Measurements from ENCODE around the gene XIAP. TPM values are rescaled to one million over a fixed set of nuclear protein-coding genes. Genes with fewer than 3 reads are reported as not detected.

Gene XIAP
- total and polyA plus RNA-seq, 9 of the 15 experiments (the other 6 are each of a cell fraction or from before 2014, with no cell fraction given): 5.7 to 40.5 (median 19.8) TPM

- POLR2A ChIA-PET: no interaction called here
- no TSS peak for BruUV-seq (replicated peaks)
- Histone ChIP-seq H3K4me2 (ENCODE audit: insufficient read depth, low read length) (no peak overlapping the region), H3K9me3 (replicated peaks; ENCODE audit: control insufficient read depth, insufficient read depth, low read depth, low read length) (no peaks in the 10 kb centered on the region), H3K27ac (ENCODE audit: extremely low read depth, low read depth, low read length) (no peak overlapping the region), H3K9ac (ENCODE audit: insufficient read depth in 1 of 2, low read depth in 2 of 2, low read length in 2 of 2) (no peak overlapping the region), H3K27me3 (ENCODE audit: control insufficient read depth in 2 of 2, insufficient read depth in 2 of 2, low read length in 2 of 2) (no peaks in the 10 kb centered on the region), H3K4me1 (replicated peaks in 1 of 2; ENCODE audit: control insufficient read depth in 2 of 2, insufficient read depth in 2 of 2, low read length in 2 of 2) (peaks cover 4 to 15% of the 10 kb centered on the region in 2 experiments; a peak in 2 of 5 replicates), H3K9me1 (ENCODE audit: control insufficient read depth, insufficient read depth, low read length) (no peaks in the 10 kb centered on the region), H3K4me3 (no peak overlapping the region), H3K79me2 (ENCODE audit: control insufficient read depth, insufficient read depth, low read length) (no peaks in the 10 kb centered on the region), H3K36me3 (ENCODE audit: control insufficient read depth, insufficient read depth, low read length) (no peaks in the 10 kb centered on the region), H2AFZ (ENCODE audit: low read depth, low read length) (peak overlapping the region; percentile 64), H4K20me1 (replicated peaks; ENCODE audit: control insufficient read depth, insufficient read depth, low read length) (no peaks in the 10 kb centered on the region)
- TF ChIP-seq SPI1 (IDR thresholded peaks at IDR 0.05; ENCODE audit: borderline replicate concordance, low read depth, low read length): peak; percentile 56; the same call in 1 of the 2 replicates
- TF ChIP-seq IFI16 (CRISPR knock-in tag; IDR thresholded peaks at IDR 0.05): no peak
- peak; percentile 21; the same call in 1 of the 2 replicates for TF ChIP-seq SMARCE1 (IDR thresholded peaks at IDR 0.05)
- CTCF ChIA-PET (ENCODE audit: low intra/inter-chr PET ratio): no interaction called here
- intact Hi-C loops (cut with micrococcal nuclease): no loop called here
- no peak for FAIRE-seq
- DNase-seq (ENCODE audit: extremely low read depth in 1 of 4, low spot score in 3 of 4): no peak
- in situ Hi-C loops (cut with MboI): no loop called here
- peak; percentile 60 for ATAC-seq
- WGBS (ENCODE audit: insufficient coverage, low coverage, missing lambda C conversion rate): 80% methylated on average over 1 of the region's 1 CpG
Measured at GRCh38 chrX:123851079-123851478, 8.8 kb upstream of the XIAP start.

DNA sequence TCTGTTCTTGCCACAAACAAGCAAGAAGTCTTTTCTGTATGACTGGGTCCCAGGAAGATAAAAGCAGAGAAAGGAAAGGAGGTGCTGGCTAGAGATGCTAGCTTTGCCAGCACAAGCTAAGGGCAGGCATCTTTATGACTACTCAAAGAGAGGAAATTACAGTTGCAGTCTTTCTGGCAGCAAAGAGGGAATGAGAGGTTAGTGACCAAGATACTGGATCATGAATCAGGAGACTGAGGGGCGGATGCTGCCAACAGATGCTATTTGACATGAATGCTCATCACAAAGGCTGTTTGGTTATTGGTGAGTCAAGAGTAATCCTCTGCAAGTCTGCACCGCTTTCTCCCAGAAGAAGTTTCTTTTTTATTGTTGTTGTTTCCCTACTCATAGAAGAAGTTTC is 5.5 kb upstream of the XIAP start:
- POLR2A ChIA-PET: no interaction called here
- Histone ChIP-seq H3K27me3 (ENCODE audit: control insufficient read depth in 2 of 2, insufficient read depth in 2 of 2, low read length in 2 of 2) (no peaks in the 10 kb centered on the region), H3K36me3 (ENCODE audit: control insufficient read depth, insufficient read depth, low read length) (no peaks in the 10 kb centered on the region), H3K9me3 (replicated peaks; ENCODE audit: control insufficient read depth, insufficient read depth, low read depth, low read length) (no peaks in the 10 kb centered on the region), H3K9me1 (ENCODE audit: control insufficient read depth, insufficient read depth, low read length) (no peaks in the 10 kb centered on the region), H4K20me1 (replicated peaks; ENCODE audit: control insufficient read depth, insufficient read depth, low read length) (no peaks in the 10 kb centered on the region), H3K27ac (ENCODE audit: extremely low read depth, low read depth, low read length) (no peak overlapping the region), H3K4me2 (ENCODE audit: insufficient read depth, low read length) (no peak overlapping the region), H3K79me2 (ENCODE audit: control insufficient read depth, insufficient read depth, low read length) (no peaks in the 10 kb centered on the region), H3K4me3 (no peak overlapping the region), H3K9ac (ENCODE audit: insufficient read depth in 1 of 2, low read depth in 2 of 2, low read length in 2 of 2) (no peak overlapping the region), H3K4me1 (replicated peaks in 1 of 2; ENCODE audit: control insufficient read depth in 2 of 2, insufficient read depth in 2 of 2, low read length in 2 of 2) (peaks cover 4 to 10% of the 10 kb centered on the region in 2 experiments; a peak in 3 of 5 replicates), H2AFZ (ENCODE audit: low read depth, low read length) (no peak overlapping the region)
- DNase-seq (ENCODE audit: extremely low read depth in 1 of 4, low spot score in 3 of 4) (no peak), ATAC-seq (no peak), FAIRE-seq (no peak)
- CTCF ChIA-PET (ENCODE audit: low intra/inter-chr PET ratio): no interaction called here
- intact Hi-C loops (cut with micrococcal nuclease): no loop called here
- in situ Hi-C loops (cut with MboI): no loop called here
- 75% methylated on average over 2 of the region's 2 CpGs for WGBS (ENCODE audit: insufficient coverage, low coverage, missing lambda C conversion rate)
- BruUV-seq (replicated peaks): no TSS peak
- no peak for TF ChIP-seq HEY1 (CRISPR knock-in tag; IDR thresholded peaks at IDR 0.05; ENCODE audit: borderline replicate concordance)
- no peak for TF ChIP-seq THAP12 (CRISPR knock-in tag; IDR thresholded peaks at IDR 0.05)
- TF ChIP-seq ZNF512 (tag; IDR thresholded peaks at IDR 0.05): no peak
- TF ChIP-seq, protein P1, sequence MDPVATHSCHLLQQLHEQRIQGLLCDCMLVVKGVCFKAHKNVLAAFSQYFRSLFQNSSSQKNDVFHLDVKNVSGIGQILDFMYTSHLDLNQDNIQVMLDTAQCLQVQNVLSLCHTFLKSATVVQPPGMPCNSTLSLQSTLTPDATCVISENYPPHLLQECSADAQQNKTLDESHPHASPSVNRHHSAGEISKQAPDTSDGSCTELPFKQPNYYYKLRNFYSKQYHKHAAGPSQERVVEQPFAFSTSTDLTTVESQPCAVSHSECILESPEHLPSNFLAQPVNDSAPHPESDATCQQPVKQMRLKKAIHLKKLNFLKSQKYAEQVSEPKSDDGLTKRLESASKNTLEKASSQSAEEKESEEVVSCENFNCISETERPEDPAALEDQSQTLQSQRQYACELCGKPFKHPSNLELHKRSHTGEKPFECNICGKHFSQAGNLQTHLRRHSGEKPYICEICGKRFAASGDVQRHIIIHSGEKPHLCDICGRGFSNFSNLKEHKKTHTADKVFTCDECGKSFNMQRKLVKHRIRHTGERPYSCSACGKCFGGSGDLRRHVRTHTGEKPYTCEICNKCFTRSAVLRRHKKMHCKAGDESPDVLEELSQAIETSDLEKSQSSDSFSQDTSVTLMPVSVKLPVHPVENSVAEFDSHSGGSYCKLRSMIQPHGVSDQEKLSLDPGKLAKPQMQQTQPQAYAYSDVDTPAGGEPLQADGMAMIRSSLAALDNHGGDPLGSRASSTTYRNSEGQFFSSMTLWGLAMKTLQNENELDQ (CRISPR knock-in tag; IDR thresholded peaks at IDR 0.05; ENCODE audit: borderline replicate concordance): no peak
- TF ChIP-seq MCM3 (IDR thresholded peaks at IDR 0.05): no peak
